MM.1S (cell line): ENCODE results near the gene SLC8A3.

Experiments
- DNase-seq: peaks from one replicate; pipeline ENCODE4 v3.0.0-alpha.2; 2015
- H2AFZ ChIP-seq: fragments of 300-600 bp; sonication (generic); 2 replicates; pipeline ENCODE4 v1.6.0; 2016; ENCODE audit warnings: antibody characterized with exemption, low read length
- H3F3A ChIP-seq: fragments of 300-600 bp; sonication (generic); 2 replicates; pipeline ENCODE4 v1.6.1; 2016; ENCODE audit warnings: mild to moderate bottlenecking, antibody characterized with exemption, low read length, moderate library complexity, mixed read lengths; ENCODE audit not compliant: insufficient read depth
- H3K27ac ChIP-seq: fragments of 300-600 bp; sonication (generic); 2 replicates; pipeline ENCODE4 v1.5.1; 2016; ENCODE audit warnings: mild to moderate bottlenecking, low read length
- H3K27me3 ChIP-seq: fragments of 300-600 bp; sonication (generic); replicated peaks from 2 replicates; pipeline ENCODE4 v1.6.0; 2016; ENCODE audit warnings: low read length; ENCODE audit not compliant: insufficient read depth
- H3K36me3 ChIP-seq: fragments of 300-600 bp; sonication (generic); replicated peaks from 2 replicates; pipeline ENCODE4 v1.6.1; 2016; ENCODE audit warnings: mild to moderate bottlenecking, low read length, mixed read lengths; ENCODE audit not compliant: insufficient read depth
- H3K4me1 ChIP-seq: fragments of 300-600 bp; sonication (generic); 2 replicates; pipeline ENCODE4 v1.6.1; 2016; ENCODE audit warnings: low read length, mixed read lengths
- H3K4me2 ChIP-seq: fragments of 300-600 bp; sonication (generic); 2 replicates; pipeline ENCODE4 v1.6.0; 2016; ENCODE audit warnings: low read depth, low read length
- H3K4me3 ChIP-seq: fragments of 300-600 bp; sonication (generic); 2 replicates; pipeline ENCODE4 v1.5.1; 2016; ENCODE audit warnings: low read length, mixed read lengths
- H3K79me2 ChIP-seq: fragments of 300-600 bp; sonication (generic); 2 replicates; pipeline ENCODE4 v1.6.1; 2016; ENCODE audit warnings: mixed run types, low read length, mixed read lengths
- H3K9ac ChIP-seq: fragments of 300-600 bp; sonication (generic); 2 replicates; pipeline ENCODE4 v1.6.1; 2016; ENCODE audit warnings: low read length, mixed read lengths
- H3K9me2 ChIP-seq: fragments of 300-600 bp; sonication (generic); replicated peaks from 2 replicates; pipeline ENCODE4 v1.6.1; 2016; ENCODE audit warnings: mild to moderate bottlenecking, low read length, mixed read lengths; ENCODE audit not compliant: insufficient read depth
- H3K9me3 ChIP-seq: fragments of 300-600 bp; sonication (generic); replicated peaks from 2 replicates; pipeline ENCODE4 v1.6.1; 2016; ENCODE audit warnings: mild to moderate bottlenecking, low read length, mixed read lengths; ENCODE audit not compliant: insufficient read depth
- H4K20me1 ChIP-seq: fragments of 300-600 bp; sonication (generic); 2 replicates; pipeline ENCODE4 v1.6.1; 2016; ENCODE audit warnings: mild to moderate bottlenecking, low read length, moderate library complexity, mixed read lengths; ENCODE audit not compliant: insufficient read depth
- CTCF ChIP-seq: fragments of 300-600 bp; sonication (generic); IDR thresholded peaks from 2 replicates; pipeline ENCODE4 v1.5.1; 2016; ENCODE audit warnings: antibody characterized with exemption, low read length, mixed read lengths
- EZH2 ChIP-seq: fragments of 300-600 bp; sonication (generic); optimal IDR thresholded peaks from 2 replicates; pipeline ENCODE3; 2017; ENCODE audit warnings: low read depth, mild to moderate bottlenecking, antibody characterized with exemption, low read length, mixed read lengths
- EZH2phosphoT487 ChIP-seq: fragments of 300-600 bp; sonication (generic); IDR thresholded peaks from 2 replicates; pipeline ENCODE4 v1.6.1; 2018; ENCODE audit warnings: antibody characterized with exemption, low read length

Gene SLC8A3

DNA sequence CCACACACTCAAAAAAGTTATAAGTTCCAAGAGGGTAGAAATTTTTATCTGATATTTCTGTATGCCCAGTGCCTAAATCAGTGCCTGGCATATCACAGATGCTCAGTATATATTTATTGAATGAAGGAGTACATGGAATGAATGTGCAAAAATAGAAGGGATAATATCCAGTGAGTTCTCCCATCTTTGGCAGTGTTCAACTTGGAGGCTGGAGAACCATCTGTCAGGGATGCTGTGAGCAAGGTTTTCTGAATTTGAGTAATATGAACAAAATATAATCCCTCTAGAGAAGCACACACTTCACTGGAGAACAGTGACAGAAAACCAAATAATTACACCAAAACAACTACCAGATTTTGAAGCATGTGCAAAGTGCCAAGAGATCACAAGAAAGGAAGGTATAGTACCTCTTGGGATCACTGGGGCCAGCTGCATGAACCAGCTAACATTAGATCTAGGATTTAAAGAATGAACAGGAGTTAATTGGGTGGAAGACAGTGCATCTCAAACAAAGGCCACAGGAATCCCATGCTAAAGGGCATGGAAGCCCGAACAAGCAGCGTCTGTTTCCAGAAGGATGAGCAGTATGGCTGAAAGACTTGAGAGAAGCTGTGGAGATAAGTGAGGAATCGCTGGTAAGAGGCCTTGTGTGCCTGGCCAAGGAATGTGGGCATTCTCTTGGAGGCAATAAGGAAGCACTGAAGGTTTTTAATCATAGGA lies 11.5 kb downstream of the SLC8A3 start:
- no peaks in the 10 kb centered on the region for H3K9me2 ChIP-seq
- no peak for TF ChIP-seq EZH2phosphoT487
- no peak for TF ChIP-seq CTCF
- TF ChIP-seq EZH2 = no peak
- no peaks in the 10 kb centered on the region for H3K9me3 ChIP-seq
- no peaks in the 10 kb centered on the region for H3K36me3 ChIP-seq
- no peak overlapping the region for H3K4me3 ChIP-seq
- no peaks in the 10 kb centered on the region for H3F3A ChIP-seq
- no peaks in the 10 kb centered on the region for H3K79me2 ChIP-seq
- H3K4me1 ChIP-seq = no peaks in the 10 kb centered on the region
- H3K27ac ChIP-seq = no peak overlapping the region
- H3K27me3 ChIP-seq = no peaks in the 10 kb centered on the region
- no peak overlapping the region for H3K9ac ChIP-seq
- no peak overlapping the region for H3K4me2 ChIP-seq
- H4K20me1 ChIP-seq = no peaks in the 10 kb centered on the region
- DNase-seq = no peak
- no peak overlapping the region for H2AFZ ChIP-seq

DNA sequence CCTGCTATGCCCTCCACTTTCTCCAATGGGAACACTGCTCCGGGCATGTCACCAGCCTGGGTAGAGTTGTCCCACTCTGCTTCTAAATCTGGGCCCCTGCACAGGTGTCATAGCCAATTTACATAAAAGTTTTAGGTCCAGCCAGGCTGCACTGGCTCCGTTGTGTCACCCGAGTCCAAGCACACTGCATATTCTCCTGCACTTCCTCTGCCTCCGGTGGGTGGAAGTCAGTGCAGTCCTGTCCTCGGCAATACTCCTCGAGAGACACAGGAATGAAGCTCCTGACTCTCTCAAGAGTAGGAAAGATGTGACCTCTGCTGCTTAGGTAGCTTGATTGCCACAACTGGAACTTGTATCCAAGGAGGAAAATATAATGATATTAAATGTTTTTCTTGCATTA lies 15.2 kb downstream of the SLC8A3 start:
- no peak for TF ChIP-seq EZH2
- no peak for TF ChIP-seq EZH2phosphoT487
- no peak for TF ChIP-seq CTCF
- H3K4me1 ChIP-seq = no peaks in the 10 kb centered on the region
- H2AFZ ChIP-seq = no peak overlapping the region
- H3K4me3 ChIP-seq = no peak overlapping the region
- H3K36me3 ChIP-seq = no peaks in the 10 kb centered on the region
- no peak overlapping the region for H3K4me2 ChIP-seq
- no peaks in the 10 kb centered on the region for H3K79me2 ChIP-seq
- H3K9me3 ChIP-seq = no peaks in the 10 kb centered on the region
- H4K20me1 ChIP-seq = no peaks in the 10 kb centered on the region
- DNase-seq = no peak
- H3K27me3 ChIP-seq = no peaks in the 10 kb centered on the region
- no peak overlapping the region for H3K27ac ChIP-seq
- H3K9ac ChIP-seq = no peak overlapping the region
- H3F3A ChIP-seq = no peaks in the 10 kb centered on the region
- no peaks in the 10 kb centered on the region for H3K9me2 ChIP-seq

DNA sequence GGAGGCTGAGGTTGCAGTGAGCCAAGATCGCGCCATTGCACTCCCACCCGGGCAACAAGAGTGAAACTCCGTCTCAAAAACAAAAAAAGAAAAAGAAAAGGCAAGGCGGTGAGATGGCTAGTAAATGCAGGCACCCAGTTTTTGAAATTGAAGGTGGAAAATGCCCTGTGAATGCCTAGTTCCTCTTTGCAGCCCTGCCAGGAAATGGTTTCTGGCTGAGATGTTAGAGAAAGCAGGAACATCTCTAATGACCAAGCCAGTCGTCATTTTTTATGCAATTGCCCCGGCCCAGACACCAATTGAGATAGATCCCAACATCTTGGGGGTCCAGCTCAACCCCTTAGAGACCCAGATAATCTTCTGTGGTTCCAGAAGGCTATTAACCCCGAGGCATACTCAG lies 17.0 kb downstream of the SLC8A3 start:
- no peak for TF ChIP-seq CTCF
- no peak for TF ChIP-seq EZH2phosphoT487
- no peak for TF ChIP-seq EZH2
- DNase-seq = no peak
- H2AFZ ChIP-seq = no peak overlapping the region

More for the DNA sequence above, 17.0 kb downstream of the SLC8A3 start:
- H4K20me1 ChIP-seq = no peaks in the 10 kb centered on the region
- no peaks in the 10 kb centered on the region for H3K9me3 ChIP-seq
- no peak overlapping the region for H3K4me3 ChIP-seq
- no peaks in the 10 kb centered on the region for H3K9me2 ChIP-seq
- no peak overlapping the region for H3K4me2 ChIP-seq
- no peak overlapping the region for H3K9ac ChIP-seq
- H3K4me1 ChIP-seq = no peaks in the 10 kb centered on the region
- H3F3A ChIP-seq = no peaks in the 10 kb centered on the region
- no peaks in the 10 kb centered on the region for H3K36me3 ChIP-seq
- H3K27ac ChIP-seq = no peak overlapping the region
- H3K27me3 ChIP-seq = no peaks in the 10 kb centered on the region
- H3K79me2 ChIP-seq = no peaks in the 10 kb centered on the region
